K562 (cell line): ENCODE measurements around the gene FMOD. TPM values are rescaled to one million over a fixed set of nuclear protein-coding genes. Genes with fewer than 3 reads are reported as not detected.

Source experiments
- MAZ ChIP-seq, 2 experiments: fragments of 450-650 bp in 1 of 2; sonication (generic) in 1 of 2; formaldehyde crosslinking; IDR thresholded peaks in 1 of 2; conservative IDR thresholded peaks in 1 of 2; 2 replicates each; pipeline versions ENCODE4 v1.4.0 to v1.5.0; 2020; ENCODE audit warnings: mild to moderate bottlenecking in 1 of 2, missing genetic modification reagents in 1 of 2
- NELFE ChIP-seq: IDR thresholded peaks from 2 replicates; pipeline ENCODE4 v1.6.1; 2011; ENCODE audit warnings: mild to moderate bottlenecking; ENCODE audit not compliant: insufficient read depth, insufficient read length
- POLR2G ChIP-seq: fragments of 200-400 bp; formaldehyde crosslinking; IDR thresholded peaks from 2 replicates; pipeline ENCODE4 v1.6.1; 2017; ENCODE audit warnings: low read depth, mild to moderate bottlenecking, antibody characterized with exemption, low read length, moderate library complexity
- PYGO2 ChIP-seq: fragments of 450-650 bp; IDR thresholded peaks from 2 replicates; pipeline ENCODE4 v1.6.1; 2016; ENCODE audit warnings: mild to moderate bottlenecking, missing genetic modification characterization, moderate library complexity, missing compliant biosample characterization
- RBM25 ChIP-seq: fragments of 200-400 bp; formaldehyde crosslinking; IDR thresholded peaks from 2 replicates; pipeline ENCODE4 v1.6.1; 2018; ENCODE audit warnings: low read length, low read depth, moderate library complexity; ENCODE audit not compliant: severe bottlenecking
- SMARCA5 ChIP-seq: fragments of 450-650 bp; IDR thresholded peaks from 2 replicates; pipeline ENCODE4 v1.6.1; 2016
- SMARCB1 ChIP-seq: IDR thresholded peaks from 2 replicates; pipeline ENCODE4 v1.6.1; 2011; ENCODE audit warnings: improper control_type of control experiment, low read depth; ENCODE audit not compliant: insufficient read length
- SNIP1 ChIP-seq: fragments of 450-650 bp; IDR thresholded peaks from 2 replicates; pipeline ENCODE4 v1.7.1; 2017; ENCODE audit warnings: low read depth, mild to moderate bottlenecking
- TEAD1 ChIP-seq, 2 experiments: fragments of 450-650 bp in 1 of 2; sonication (generic) in 1 of 2; formaldehyde crosslinking; IDR thresholded peaks; 2 replicates each; pipeline versions ENCODE4 v1.4.0 to v1.8.0; 2020 to 2022; ENCODE audit warnings: mild to moderate bottlenecking in 2 of 2, missing genetic modification reagents in 1 of 2
- TEAD4 ChIP-seq, 2 experiments: sonication (generic) in 1 of 2; formaldehyde crosslinking in 1 of 2; IDR thresholded peaks; 2 replicates each; pipeline versions ENCODE4 v1.6.1 to v1.8.0; 2012 to 2022; ENCODE audit warnings: borderline replicate concordance in 1 of 2, inconsistent platforms in 1 of 2, low read length in 1 of 2, mild to moderate bottlenecking in 1 of 2, missing genetic modification reagents in 1 of 2
- ZBTB40 ChIP-seq, 2 experiments: fragments of 450-650 bp in 1 of 2; sonication (generic) in 1 of 2; formaldehyde crosslinking in 1 of 2; IDR thresholded peaks; 2 replicates each; pipeline versions ENCODE4 v1.7.1 to v1.9.0; 2016 to 2022; ENCODE audit warnings: inconsistent platforms in 1 of 2, mild to moderate bottlenecking in 1 of 2, missing genetic modification reagents in 1 of 2
- ZNF165 ChIP-seq: fragments of 250-450 bp; sonication (Bioruptor Pico); IDR thresholded peaks from 2 replicates; pipeline ENCODE4 v1.4.0; 2020; ENCODE audit warnings: borderline replicate concordance
- polyA plus RNA-seq, 8 experiments: library from polyadenylated mRNA; depleted of rRNA in 4 of 8; stranded (reverse) in 5 of 8; unstranded in 3 of 8; fragments of >200 nt; fragmentation: Nextera tagmentation in 2 of 8; fragmentation: Illumina TruSeq in 1 of 8; extraction: Ambion mirVana in 2 of 8; extraction: Trizol in 1 of 8; gene quantifications; 2 replicates each; pipeline versions ENCODE4 v1.2.1 to v1.2.3, GENCODE V29; 2011 to 2014; ENCODE audit warnings: inconsistent platforms in 1 of 8, missing spikeins in 1 of 8
- total RNA-seq, 7 experiments: library from RNA; depleted of rRNA in 6 of 7; stranded (reverse); fragments of >200 nt in 6 of 7; fragmentation: Illumina TruSeq in 2 of 7; extraction: Trizol in 2 of 7; gene quantifications; 2 replicates each; pipeline versions ENCODE4 v1.2.1 to v1.2.3, GENCODE V29; 2011 to 2021; ENCODE audit warnings: low replicate concordance in 1 of 7
- TF ChIP-seq, protein P1 (sequence below): fragments of 450-650 bp; IDR thresholded peaks from 2 replicates; pipeline ENCODE4 v1.6.1; 2016; ENCODE audit warnings: low read depth, mild to moderate bottlenecking, moderate library complexity
- TF ChIP-seq, protein P2 (sequence below): fragments of 450-650 bp; formaldehyde crosslinking; conservative IDR thresholded peaks from 2 replicates; pipeline ENCODE4 v1.4.0; 2022; ENCODE audit warnings: mild to moderate bottlenecking, missing genetic modification characterization

The FMOD gene
- total and polyA plus RNA-seq, 9 of the 15 experiments (the other 6 are each of a cell fraction or from before 2014, with no cell fraction given) = 0.03 to 0.13 (median 0.03) TPM; not detected in 6

DNA sequence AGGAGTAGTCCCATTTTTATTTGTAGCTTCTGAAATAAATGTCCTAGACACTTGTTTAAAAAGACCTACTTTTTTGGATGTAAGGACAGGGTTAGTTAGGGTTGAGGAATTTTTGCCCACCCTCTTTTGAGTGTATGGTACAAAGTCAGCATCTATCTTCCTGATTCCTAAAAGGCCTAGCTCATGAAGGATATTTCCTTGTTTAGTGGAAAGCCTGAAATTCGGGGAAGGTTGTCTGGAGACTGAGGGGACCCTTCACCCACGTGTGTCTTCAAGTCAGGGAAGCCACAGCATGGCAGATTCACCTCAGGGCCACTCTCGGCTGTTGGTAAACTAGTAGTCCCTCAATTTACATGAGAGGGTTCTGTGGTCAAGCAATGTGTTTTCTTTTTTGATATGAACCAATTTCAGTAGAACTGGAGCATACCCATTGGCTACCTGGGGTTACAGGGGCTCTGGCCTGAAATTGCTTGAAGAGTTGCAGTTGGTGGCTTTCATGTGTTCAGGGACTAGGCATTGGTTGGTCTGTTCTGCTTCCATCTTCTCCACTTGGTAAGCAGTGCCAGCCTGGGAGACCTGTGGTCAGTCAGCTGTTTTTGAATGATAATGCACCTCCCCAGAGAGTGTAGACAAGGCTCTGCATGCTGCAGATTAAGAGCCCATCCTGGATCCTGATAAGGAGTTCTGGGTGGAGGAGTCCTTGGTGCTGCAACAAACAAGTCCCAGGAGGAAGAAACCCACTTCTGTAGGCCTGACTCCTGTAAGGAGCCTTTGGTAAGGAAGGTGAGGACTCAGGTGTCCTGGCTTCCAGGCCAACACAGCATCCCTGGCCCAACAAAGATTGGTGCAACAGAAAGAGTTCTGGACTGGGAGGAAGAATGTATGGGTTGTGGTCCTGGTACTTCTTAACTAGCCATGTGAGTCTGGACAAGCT, 39.3 kb downstream of the FMOD start (continued):
- TF ChIP-seq ZBTB40 (IDR thresholded peaks at IDR 0.05) = no peak
- no peak for TF ChIP-seq ZBTB40 (CRISPR knock-in tag; IDR thresholded peaks at IDR 0.05)
- TF ChIP-seq PYGO2 = peak; percentile 50; the same call in 1 of the 2 replicates
- TF ChIP-seq NELFE = no peak
- TF ChIP-seq, protein P1, sequence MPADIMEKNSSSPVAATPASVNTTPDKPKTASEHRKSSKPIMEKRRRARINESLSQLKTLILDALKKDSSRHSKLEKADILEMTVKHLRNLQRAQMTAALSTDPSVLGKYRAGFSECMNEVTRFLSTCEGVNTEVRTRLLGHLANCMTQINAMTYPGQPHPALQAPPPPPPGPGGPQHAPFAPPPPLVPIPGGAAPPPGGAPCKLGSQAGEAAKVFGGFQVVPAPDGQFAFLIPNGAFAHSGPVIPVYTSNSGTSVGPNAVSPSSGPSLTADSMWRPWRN = peak; percentile 78
- TF ChIP-seq SNIP1 = no peak
- TF ChIP-seq TEAD4 (IDR thresholded peaks at IDR 0.05; ENCODE audit: low read length) = peak; percentile 99
- TF ChIP-seq TEAD4 (CRISPR knock-in tag; IDR thresholded peaks at IDR 0.05; ENCODE audit: borderline replicate concordance) = no peak
- TF ChIP-seq SMARCB1 = no peak
- TF ChIP-seq ZNF165 (CRISPR knock-in tag) = no peak
- TF ChIP-seq, protein P2, sequence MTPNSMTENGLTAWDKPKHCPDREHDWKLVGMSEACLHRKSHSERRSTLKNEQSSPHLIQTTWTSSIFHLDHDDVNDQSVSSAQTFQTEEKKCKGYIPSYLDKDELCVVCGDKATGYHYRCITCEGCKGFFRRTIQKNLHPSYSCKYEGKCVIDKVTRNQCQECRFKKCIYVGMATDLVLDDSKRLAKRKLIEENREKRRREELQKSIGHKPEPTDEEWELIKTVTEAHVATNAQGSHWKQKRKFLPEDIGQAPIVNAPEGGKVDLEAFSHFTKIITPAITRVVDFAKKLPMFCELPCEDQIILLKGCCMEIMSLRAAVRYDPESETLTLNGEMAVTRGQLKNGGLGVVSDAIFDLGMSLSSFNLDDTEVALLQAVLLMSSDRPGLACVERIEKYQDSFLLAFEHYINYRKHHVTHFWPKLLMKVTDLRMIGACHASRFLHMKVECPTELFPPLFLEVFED = no peak; the same call in 1 of the 2 replicates
- TF ChIP-seq SMARCA5 = no peak
- no peak for TF ChIP-seq POLR2G
- TF ChIP-seq TEAD1 (CRISPR knock-in tag; IDR thresholded peaks at IDR 0.05) = peak; percentile 30 to 83; a peak in 3 of 4 replicates
- TF ChIP-seq RBM25 = no peak
- peak; percentile 65 to 82; a peak in 3 of 4 replicates for TF ChIP-seq MAZ (CRISPR knock-in tag; conservative IDR thresholded peaks at IDR 0.05 in 1 of 2, IDR thresholded peaks at IDR 0.05 in 1 of 2)
